GM21360 (cell line): ENCODE data around the gene SACM1L.

Experiments
- ATAC-seq: cut with Tn5 transposase; IDR thresholded peaks from one replicate; pipeline ENCODE4 v1.9.1; 2021; ENCODE audit warnings: mild to moderate bottlenecking, moderate library complexity; ENCODE audit not compliant: unreplicated experiment

The SACM1L gene

GRCh38 chr3:45688882-45689786, at the start of gene SACM1L:
TSS of gene SACM1L (plus strand) at chr3:45689396. CDS start at chr3:45689466, 70 bp downstream.
- peak; percentile 71 for ATAC-seq

GRCh38 chr3:45640091-45640507, 49.1 kb upstream of the SACM1L start:
- no peak for ATAC-seq

- no peak for ATAC-seq
Measured at GRCh38 chr3:45640724-45641361, 48.4 kb upstream of the SACM1L start.

- no peak for ATAC-seq
Measured at GRCh38 chr3:45641756-45642155, 47.4 kb upstream of the SACM1L start.

GRCh38 chr3:45642731-45643152, 46.5 kb upstream of the SACM1L start:
- ATAC-seq = no peak

- ATAC-seq = no peak
Measured at GRCh38 chr3:45644063-45644790, 45.0 kb upstream of the SACM1L start.

- no peak for ATAC-seq
Measured at GRCh38 chr3:45644791-45645201, 44.4 kb upstream of the SACM1L start.

- ATAC-seq = no peak
Measured at GRCh38 chr3:45646051-45646585, 43.1 kb upstream of the SACM1L start.

- no peak for ATAC-seq
Measured at GRCh38 chr3:45647148-45647619, 42.0 kb upstream of the SACM1L start.

- no peak for ATAC-seq
Measured at GRCh38 chr3:45653205-45653604, 36.0 kb upstream of the SACM1L start.

- ATAC-seq = no peak
Measured at GRCh38 chr3:45654397-45654944, 34.7 kb upstream of the SACM1L start.

- ATAC-seq = no peak
Measured at GRCh38 chr3:45655906-45656305, 33.3 kb upstream of the SACM1L start.

- ATAC-seq = peak; percentile 61
Measured at GRCh38 chr3:45656575-45657363, 32.4 kb upstream of the SACM1L start.

- ATAC-seq = peak; percentile 47
Measured at GRCh38 chr3:45657853-45658252, 31.3 kb upstream of the SACM1L start.

- no peak for ATAC-seq
Measured at GRCh38 chr3:45659661-45660566, 29.3 kb upstream of the SACM1L start.

- no peak for ATAC-seq
Measured at GRCh38 chr3:45660567-45660901, 28.7 kb upstream of the SACM1L start.

GRCh38 chr3:45664578-45664977, 24.6 kb upstream of the SACM1L start:
- peak; percentile 67 for ATAC-seq

GRCh38 chr3:45665101-45665572, 24.1 kb upstream of the SACM1L start:
- ATAC-seq = no peak
